ENCODE results near the gene AXIN1.

DNA sequence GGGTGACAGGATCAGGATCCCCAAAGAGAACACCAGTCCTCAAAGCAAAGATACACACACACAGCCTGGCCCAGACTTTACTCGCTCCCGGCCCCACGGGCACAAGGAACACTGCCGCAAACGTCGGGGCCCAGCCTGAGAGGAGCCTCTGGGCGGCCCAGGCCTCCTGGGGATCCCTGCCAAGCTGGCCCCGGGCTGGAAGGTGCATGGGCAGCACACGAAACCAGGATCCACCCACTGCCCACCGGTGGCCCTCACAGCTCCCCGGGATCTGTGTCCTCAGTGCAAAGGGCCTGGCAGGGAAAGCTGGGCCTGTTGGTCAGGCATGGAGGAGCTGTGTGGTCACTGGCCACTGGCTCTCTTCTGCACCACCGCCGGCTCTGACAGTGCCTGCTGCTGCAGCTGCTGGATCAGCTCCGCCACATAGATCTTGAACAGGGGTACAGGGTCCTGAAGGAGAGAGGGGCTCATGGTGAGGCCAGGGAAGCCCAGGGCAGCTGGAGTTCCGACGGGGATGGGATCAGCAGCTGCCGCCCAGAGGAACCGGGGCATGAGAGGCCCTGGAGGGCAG, 14.9 kb upstream of the AXIN1 start:
- TF ChIP-seq, protein P1, sequence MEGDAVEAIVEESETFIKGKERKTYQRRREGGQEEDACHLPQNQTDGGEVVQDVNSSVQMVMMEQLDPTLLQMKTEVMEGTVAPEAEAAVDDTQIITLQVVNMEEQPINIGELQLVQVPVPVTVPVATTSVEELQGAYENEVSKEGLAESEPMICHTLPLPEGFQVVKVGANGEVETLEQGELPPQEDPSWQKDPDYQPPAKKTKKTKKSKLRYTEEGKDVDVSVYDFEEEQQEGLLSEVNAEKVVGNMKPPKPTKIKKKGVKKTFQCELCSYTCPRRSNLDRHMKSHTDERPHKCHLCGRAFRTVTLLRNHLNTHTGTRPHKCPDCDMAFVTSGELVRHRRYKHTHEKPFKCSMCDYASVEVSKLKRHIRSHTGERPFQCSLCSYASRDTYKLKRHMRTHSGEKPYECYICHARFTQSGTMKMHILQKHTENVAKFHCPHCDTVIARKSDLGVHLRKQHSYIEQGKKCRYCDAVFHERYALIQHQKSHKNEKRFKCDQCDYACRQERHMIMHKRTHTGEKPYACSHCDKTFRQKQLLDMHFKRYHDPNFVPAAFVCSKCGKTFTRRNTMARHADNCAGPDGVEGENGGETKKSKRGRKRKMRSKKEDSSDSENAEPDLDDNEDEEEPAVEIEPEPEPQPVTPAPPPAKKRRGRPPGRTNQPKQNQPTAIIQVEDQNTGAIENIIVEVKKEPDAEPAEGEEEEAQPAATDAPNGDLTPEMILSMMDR (conservative IDR thresholded peaks at IDR 0.05; ENCODE audit: low read length): no peak
- no peak for TF ChIP-seq EZH2phosphoT487 (IDR thresholded peaks at IDR 0.05; ENCODE audit: borderline replicate concordance)

Data from Loucy (cell line).